CD4-positive, alpha-beta T cell treated with Interleukin-4 for 4 hours (primary cell): ENCODE data around the gene ARHGEF2.

Experiments used
- DNase-seq: peaks from one replicate; pipeline ENCODE4 v3.0.0-alpha.2; 2020

Gene ARHGEF2

DNA sequence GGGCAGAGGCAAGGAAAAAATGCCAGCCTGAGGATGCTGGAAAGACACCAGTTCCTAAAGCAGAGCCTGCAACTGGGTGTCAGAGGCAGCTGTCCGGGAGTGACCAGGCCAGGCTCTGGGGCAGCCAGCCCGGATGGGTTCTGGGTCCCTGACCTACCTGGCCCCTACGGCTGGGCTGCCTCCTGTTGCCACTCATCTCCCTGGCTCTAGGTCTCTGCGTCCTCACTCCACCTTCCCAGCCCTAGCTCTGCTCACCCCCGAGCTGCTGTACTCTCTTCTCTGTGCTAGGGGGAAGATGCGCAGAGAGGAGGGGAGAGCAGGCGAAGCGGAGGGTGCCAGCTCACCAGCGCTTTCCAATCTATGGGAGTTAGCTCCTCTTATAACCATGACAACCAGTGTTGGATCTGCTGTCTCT, 9.0 kb downstream of the ARHGEF2 start:
- no peak for DNase-seq

DNA sequence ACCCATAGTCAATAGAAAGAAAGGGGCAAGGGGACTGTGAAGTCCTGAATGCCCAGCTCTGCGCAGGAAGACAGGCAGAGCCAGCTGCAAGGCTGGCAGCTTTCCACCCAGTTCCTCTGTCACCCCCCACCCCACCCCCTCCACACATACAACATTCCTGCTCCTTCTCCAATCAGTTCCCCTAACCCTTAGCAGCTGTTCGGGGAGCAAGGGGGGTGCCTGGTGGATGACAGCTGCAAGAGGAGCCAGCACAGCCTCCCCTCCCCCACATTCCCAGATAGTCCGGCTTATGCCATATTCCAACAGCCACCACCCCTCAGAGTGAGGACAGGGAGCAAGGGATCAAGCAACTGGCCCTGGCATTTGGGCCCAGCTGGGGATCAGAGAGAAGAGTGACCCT, 9.7 kb downstream of the ARHGEF2 start:
- no peak for DNase-seq

DNA sequence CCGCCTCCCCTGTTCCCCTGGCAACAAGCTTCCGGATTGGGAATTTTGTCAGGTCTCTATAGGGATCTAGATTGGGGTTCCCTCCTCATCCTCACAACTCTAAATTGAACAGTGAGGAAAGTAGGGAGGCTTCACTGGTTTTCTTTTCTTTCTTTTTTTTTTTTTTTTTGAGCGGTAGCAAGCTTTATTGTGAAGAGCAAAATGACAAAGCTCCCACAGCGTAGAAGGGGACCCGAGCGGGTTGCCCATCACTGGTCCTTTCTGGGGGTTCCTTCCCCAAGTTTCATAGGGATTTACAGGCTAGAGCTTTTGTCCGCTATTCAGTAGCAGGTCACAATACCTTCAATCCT, 10.3 kb downstream of the ARHGEF2 start:
- DNase-seq, result no peak

DNA sequence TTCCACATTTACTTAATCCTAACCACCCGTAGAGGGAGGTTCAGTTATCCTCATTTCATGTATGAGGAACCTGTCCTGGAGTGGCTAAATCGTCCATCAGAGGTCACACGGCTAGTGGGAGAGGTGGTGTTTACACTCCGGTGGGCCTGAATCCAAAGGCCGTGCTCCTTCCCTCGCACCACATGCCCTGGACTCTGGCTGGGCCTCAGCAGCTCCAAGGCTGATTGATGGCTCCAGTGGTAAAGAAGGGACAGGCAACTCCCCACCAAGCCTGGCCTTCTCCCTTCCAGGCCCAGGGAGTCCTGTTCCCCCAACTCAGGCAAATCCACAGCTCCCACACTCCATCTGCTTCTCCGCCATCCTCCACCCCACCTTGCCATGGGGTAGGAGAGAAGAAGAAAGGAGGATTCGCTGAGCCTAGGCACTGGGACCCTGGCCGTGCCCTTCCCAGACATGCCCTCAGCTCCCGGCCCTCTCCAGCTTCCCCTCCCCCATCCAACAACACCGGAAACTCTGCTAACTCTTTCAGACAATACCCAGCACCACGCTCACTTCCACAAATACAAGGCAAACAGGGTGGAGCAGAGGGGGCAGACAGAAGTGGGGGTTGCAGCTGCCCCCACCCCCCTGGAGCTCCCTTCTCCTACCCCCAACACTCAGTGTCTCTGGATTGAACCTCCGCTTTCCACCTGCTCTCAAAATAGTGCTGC, 10.9 kb downstream of the ARHGEF2 start:
- DNase-seq, result no peak

DNA sequence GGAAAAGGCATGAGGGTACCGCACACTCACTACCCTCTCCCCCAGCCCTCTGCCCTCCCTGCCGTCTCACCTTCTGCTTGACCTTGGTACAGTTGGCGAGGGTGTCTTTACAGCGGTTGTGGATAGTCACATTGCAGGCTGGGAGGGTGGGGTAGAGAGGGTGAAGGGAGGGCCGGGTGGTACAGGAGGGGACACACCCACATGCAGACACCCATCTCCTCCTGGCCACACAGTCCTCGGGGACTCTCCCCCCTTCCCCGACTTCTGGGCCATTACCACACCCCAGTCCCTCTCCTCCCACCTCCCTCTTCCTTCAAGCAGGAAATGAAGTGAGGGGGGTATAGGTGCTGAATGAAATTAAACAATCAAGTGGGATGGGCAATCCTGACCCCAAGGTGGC, 11.6 kb downstream of the ARHGEF2 start:
- DNase-seq, result no peak

DNA sequence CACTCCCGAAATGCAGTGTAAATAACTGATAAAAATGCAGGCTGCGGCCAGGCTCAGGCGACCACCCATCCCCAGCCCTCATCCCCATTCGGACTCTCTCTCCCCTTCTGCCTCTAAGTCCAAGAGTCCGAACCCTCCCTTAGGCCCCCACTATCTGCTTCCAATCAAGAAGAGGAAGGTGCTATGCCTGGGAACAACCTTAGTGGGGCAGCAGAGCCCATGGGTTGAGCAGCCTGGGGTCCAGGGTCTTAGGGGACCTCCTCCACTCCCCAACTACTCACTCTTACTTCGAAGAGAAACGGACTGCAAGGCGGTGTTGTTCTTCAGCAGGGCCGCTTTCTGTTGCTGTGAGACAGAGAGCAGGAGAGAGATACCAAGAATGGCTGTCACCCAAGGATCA, 12.2 kb downstream of the ARHGEF2 start:
- no peak for DNase-seq

DNA sequence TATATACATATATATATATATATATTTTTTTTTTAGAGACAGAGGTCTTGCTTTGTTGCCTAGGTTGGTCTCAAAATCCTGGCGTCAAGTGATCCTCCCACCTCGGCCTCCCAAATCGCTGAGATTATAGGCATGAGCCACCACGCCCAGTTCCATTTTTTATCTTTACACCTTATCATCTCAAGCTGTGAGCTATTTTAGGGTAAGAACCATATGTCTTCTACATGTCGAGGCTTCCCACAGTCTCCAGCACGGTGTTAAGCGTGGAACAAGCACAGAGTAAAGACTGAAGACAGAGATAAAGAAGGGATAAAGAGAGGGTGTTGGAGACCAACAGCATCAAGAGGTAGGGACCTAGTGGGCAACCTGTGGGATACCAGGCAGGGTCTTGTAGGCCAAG, 14.2 kb downstream of the ARHGEF2 start:
- no peak for DNase-seq

DNA sequence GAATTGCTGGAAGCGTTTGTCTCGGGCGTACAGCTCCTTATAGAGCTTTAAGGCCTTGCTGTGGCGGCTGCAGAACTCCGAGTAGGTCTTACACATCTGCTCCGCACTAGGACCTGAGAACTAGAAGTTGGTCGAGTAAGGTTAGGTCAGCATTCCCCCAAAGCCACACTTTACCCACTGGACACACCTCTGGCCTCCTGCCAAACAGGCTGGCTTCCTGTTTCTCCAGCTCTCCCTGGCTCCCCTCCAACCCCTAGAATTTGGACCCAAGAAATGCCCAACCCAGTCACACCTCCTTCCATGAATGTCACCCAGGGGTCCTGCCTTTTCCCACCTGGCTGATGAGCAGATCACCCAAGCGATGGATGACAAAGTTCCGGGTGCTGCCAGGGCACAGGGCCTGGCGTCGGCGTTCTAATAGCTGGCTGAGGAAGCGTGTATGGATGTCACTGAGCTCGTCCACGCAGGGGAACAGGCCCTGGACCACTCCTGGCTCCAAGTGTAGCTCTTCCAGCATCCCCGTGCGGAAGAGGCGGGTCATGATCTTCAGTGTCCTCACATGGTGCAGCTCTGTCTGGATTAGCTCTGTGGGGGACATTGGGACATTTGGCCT, 15.6 kb downstream of the ARHGEF2 start:
- no peak for DNase-seq

DNA sequence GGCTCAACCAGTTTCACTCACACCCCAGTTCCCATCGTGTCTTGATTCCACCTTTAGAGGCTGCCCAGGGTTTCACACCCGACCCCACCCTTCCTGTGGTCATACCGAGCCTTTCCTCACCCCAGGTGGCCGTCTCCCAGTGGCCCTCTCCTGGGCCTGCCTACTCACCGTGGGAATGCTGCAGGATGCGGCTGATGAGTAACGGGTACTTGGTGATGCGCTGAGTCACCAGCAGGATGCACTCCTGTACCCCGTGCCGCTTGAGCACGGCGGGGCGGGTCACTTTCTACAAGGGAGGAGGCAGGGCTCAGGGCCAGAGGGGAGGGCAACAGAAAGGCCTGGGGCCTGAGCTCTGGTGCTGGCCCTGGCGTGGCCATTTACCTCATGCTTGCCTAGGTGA, 16.4 kb downstream of the ARHGEF2 start:
- peak; percentile 22 for DNase-seq

DNA sequence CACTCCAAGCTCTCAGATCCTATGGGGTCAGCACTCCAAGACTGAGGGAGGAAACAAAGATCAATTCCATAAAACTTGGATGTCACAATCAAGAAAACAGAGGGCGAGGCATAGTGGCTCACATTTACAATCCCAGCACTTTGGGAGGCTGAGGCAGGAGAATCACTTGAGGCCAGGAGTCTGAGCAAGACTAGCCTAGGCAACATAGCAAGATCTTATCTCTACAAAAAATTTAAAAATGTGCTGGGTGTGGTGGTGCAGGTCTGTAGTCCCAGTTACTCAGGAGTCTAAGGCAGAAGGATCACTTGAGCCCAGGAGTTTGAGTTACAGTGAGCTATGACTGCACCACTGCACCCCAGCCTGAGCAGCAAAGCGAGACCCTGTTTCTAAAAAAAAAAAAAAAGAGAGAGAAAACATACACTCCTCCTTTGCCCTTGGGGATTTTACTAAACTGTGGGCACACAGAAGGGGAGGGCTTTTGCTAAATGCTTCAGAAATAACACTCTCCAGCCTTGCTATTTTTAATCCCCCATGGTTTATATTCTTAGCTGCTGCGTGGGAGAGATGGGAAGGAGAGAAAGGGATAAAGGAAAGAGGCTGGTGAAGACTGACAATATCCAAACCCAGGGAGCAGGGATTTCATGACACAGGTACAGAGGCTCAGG, 18.1 kb downstream of the ARHGEF2 start:
- DNase-seq, result no peak

DNA sequence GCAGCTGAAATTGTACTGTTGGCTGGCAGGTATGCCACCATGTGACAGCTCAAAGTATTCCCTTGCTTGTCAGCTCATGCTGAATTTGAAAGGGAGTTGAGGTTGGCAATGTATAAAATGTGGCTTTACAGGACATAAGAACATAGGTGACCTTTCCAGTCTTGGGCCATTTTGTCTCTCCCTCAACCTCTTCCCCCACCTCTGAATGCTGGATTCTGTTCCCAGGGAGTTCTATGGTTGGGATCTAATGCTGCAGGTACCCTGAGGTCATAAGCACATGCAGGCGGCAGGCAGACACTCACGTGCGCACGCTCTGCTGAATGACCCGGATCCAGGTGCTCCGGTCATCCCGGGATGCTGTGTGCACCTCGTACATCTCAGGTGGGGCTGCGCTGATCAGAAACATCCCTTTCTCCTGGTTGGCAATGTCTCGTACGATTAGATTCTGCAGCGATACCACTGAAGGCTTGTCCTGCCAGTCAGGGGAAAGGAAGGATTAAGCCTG, 20.9 kb downstream of the ARHGEF2 start:
- DNase-seq, result no peak

DNA sequence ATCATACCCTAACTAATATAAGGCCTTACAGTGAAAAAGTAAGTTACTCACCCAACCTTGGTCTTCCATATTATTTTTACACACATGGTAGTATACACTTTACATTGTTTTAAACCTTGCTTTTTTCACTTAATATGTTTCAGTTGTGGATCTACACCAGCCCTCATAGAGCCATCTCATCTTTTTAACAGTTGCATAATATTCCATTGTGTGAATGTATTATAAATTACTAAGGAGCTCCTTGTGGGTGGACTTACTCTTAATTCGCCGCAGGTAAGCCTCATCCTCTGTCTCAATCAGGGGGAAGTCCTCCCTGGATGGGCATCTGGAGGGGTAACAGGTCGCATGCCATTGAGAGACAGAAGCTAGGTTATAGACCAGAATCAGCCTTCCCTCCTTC, 23.7 kb downstream of the ARHGEF2 start:
- no peak for DNase-seq

DNA sequence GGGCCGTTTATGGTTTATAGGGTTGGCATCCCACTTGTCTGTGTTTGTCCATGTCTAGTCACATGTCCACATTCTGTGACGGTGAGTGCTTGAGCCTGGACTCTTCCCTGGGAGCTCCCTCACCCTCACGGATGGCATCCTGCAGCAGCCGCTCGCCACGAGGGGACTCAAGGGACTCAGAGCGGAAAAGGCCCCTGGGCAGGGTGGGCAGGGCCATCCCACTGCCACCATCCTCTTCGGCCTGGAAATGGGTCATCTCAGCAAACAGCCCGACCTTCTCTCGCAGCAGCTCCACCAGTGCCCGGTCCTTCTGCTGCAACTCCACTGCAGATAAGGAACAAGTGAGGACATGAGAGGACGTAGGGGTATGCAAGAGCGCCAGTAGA, 25.8 kb downstream of the ARHGEF2 start:
- DNase-seq, result no peak

DNA sequence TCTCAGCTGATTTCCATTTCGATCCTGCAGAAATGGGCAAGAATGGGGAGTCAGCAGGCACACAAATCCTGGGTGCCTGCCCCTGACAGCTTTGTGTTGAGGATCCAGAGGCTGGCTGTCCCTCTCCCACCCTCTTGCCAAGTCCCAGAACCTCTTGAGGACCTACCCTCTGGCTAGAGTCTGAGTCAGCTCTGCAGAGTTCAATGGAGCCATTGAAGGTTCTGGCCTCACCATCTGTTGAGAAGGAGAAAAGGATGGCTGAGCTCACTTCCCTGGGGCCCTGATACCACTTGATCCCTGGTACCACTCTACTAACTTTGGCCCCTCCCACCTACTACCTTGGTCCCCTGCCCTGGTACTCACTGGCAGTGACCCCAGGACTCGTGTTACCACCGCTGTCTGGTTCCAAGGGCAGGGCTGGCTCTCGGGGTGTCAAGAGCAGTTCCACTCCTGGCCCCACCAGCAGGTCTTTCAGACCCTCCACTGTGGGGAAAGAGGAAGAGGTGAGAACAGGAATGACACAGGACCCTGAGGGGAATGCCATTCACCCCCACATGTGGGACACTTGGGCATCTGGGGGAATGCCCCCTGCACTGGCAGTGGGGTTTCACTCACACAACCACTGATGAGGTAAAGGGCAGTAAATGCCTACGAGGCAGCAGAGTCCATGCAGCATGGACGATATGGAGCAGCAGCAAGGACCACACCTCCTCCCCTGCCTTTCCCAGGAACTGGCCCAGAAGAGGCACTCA, 26.4 kb downstream of the ARHGEF2 start:
- DNase-seq, result no peak

DNA sequence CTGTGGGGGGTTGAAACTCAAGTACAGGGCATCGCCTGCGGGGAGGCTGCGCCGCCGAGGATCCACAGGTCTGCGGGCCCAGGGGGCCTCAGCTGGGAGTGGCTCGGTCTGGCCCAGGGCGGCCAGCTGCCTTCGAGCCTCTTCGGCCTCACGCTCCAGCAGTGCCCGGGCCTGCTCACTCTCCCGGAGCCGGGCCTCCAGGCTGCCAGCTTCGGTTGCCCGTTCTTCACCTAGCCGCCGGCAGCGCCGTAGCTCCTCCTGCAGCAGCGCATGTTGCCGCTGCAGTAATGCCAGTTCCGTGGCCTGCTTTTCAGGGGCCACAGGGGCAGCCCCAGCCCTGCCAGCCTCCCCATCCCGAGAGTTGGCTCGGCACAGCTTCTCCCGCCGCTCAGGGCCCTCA, 27.5 kb downstream of the ARHGEF2 start:
- DNase-seq, result no peak

DNA sequence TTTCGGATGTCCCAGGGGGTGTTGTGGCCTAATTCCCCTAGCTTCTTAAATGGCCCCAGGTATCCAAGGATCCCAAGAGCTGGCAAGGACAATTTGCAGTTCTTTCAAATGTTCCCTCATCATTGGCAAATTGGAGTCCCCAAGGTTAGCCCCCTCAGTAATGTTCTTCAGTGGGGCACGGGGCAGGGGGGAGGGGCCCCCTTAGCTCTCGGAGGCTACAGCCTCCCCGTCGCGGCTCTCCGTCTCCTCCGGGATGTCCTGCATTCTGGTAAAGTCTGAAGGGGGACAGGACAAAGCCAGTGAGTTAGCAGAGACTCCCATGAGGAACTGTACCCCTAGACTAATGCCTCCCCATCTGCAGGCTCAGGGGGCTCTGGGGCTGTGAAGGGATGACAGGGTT, 30.6 kb downstream of the ARHGEF2 start:
- DNase-seq, result no peak

DNA sequence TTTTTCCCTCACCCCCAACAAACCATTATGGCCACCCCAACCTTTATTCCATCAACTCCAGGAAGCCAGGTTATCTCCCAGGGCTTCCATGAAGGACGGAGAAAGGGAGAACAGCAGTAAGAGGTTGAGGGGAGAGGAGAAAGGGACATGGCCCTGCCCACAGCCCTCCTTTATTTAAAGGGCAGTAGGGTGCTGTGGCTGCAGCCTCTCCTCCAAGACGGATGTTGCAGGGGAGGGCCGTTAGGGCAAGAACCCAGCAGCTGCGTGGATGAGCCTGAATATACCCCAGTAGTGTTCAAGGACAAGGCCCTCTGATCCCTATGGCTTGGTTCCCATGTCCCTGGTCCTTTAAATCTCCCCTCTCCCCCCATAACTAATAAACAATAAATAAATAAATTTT, 31.1 kb downstream of the ARHGEF2 start:
- DNase-seq, result no peak

DNA sequence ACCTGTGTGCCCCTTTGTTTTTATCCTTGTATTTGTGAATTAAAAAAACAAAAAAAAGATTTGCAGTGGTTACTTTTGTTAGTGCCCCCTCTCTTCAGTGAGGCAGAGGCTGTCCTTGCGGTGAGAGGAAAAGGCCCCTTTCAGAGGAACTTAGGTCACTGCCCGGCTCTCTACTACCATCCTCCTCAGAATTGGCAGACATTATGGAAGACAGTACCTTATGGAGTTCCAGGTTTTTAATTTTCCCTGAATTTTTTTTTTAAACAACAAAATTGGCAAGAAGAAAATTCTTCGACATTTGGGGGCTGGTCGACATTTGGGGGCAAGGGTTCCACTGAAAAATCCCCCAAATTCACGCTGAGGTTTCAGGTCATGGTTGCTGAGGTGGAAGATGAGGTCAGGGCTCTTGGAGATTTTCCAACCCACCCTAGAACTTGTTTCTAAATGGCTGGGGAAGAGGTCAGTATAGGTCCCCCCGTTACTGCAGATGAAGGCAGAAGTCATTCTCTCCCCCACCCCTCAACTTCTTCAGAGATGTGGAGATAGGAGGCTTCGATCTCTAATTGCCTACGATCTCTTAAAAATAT, 31.6 kb downstream of the ARHGEF2 start:
- DNase-seq, result no peak

DNA sequence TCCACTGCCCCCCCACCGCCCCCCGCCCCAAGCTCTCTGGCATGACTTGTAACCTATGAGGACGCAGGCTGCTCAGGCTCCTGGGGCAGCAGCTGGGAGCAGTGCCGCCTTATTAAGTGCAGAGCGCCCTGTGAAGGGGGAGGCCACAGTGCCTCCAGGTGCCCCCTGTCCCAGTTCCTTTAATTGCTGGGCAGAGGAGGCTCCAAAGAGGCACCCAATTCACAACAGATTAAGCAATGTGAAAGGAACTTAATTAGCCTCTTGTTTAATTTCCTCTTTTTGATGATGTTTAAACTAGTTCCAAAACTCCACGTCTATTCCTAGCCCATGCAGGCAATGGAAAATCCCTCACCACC, 33.9 kb downstream of the ARHGEF2 start:
- DNase-seq, result no peak

DNA sequence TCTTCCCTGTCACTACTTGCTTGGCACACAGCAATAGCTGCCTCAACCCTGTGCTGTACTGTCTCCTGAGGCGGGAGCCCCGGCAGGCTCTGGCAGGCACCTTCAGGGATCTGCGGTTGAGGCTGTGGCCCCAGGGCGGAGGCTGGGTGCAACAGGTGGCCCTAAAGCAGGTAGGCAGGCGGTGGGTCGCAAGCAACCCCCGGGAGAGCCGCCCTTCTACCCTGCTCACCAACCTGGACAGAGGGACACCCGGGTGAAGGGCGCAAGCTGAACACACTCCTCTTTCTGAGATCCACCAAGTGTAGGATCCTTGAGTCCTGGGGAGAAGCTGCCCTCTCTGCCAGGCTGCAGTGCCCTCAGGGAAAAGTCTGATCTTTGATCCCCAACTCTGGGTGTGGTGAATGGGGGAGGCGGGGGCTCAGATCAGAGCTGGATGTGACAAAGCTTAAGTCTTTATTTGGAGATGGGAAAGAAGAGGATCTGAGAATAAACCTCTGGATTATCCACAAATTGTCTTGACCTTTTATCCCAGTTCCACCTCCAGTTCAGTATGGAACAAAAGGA, 35.7 kb downstream of the ARHGEF2 start:
- DNase-seq, result no peak

DNA sequence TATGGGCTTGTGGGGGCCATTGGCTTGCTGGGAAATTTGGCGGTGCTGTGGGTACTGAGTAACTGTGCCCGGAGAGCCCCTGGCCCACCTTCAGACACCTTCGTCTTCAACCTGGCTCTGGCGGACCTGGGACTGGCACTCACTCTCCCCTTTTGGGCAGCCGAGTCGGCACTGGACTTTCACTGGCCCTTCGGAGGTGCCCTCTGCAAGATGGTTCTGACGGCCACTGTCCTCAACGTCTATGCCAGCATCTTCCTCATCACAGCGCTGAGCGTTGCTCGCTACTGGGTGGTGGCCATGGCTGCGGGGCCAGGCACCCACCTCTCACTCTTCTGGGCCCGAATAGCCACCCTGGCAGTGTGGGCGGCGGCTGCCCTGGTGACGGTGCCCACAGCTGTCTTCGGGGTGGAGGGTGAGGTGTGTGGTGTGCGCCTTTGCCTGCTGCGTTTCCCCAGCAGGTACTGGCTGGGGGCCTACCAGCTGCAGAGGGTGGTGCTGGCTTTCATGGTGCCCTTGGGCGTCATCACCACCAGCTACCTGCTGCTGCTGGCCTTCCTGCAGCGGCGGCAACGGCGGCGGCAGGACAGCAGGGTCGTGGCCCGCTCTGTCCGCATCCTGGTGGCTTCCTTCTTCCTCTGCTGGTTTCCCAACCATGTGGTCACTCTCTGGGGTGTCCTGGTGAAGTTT, 36.4 kb downstream of the ARHGEF2 start:
- no peak for DNase-seq
